HG03039 (cell line): ENCODE data around the gene SGMS1.

Experiments used
- ATAC-seq: cut with Tn5 transposase; IDR thresholded peaks from one replicate; pipeline ENCODE4 v1.9.1; 2021; ENCODE audit warnings: mild to moderate bottlenecking, moderate library complexity; ENCODE audit not compliant: unreplicated experiment

The SGMS1 gene

GRCh38 chr10:50636618-50637579 is 13.1 kb upstream of the SGMS1 start:
- ATAC-seq, result no peak

- no peak for ATAC-seq
These were observed 11.5 kb upstream of the SGMS1 start for GRCh38 chr10:50635286-50635685.

GRCh38 chr10:50634479-50634878 is 10.7 kb upstream of the SGMS1 start:
- no peak for ATAC-seq

- ATAC-seq, result no peak
These were observed 7.3 kb upstream of the SGMS1 start for GRCh38 chr10:50631052-50631451.

GRCh38 chr10:50629495-50630122 is 5.9 kb upstream of the SGMS1 start:
- ATAC-seq, result no peak

- no peak for ATAC-seq
These were observed 4.1 kb upstream of the SGMS1 start for GRCh38 chr10:50627896-50628295.

- no peak for ATAC-seq
These were observed 3.7 kb upstream of the SGMS1 start for GRCh38 chr10:50627443-50627842.

- ATAC-seq, result no peak
These were observed 1.9 kb upstream of the SGMS1 start for GRCh38 chr10:50625649-50626132.

- ATAC-seq, result peak; percentile 40
These were observed 1.2 kb upstream of the SGMS1 start for GRCh38 chr10:50624866-50625501.

GRCh38 chr10:50624413-50624865 is 683 bp upstream of the SGMS1 start:
- peak; percentile 58 for ATAC-seq

- peak; percentile 4 for ATAC-seq
These were observed 772 bp downstream of the SGMS1 start for GRCh38 chr10:50622706-50623662.

- peak; percentile 10 for ATAC-seq
These were observed 1.6 kb downstream of the SGMS1 start for GRCh38 chr10:50621968-50622705.

- no peak for ATAC-seq
These were observed 2.9 kb downstream of the SGMS1 start for GRCh38 chr10:50620899-50621298.

- ATAC-seq, result no peak
These were observed 3.9 kb downstream of the SGMS1 start for GRCh38 chr10:50619882-50620281.

GRCh38 chr10:50619166-50619565 is 4.6 kb downstream of the SGMS1 start:
- ATAC-seq, result no peak

GRCh38 chr10:50618624-50619023 is 5.1 kb downstream of the SGMS1 start:
- ATAC-seq, result no peak

- ATAC-seq, result no peak
These were observed 8.1 kb downstream of the SGMS1 start for GRCh38 chr10:50615658-50616057.

- no peak for ATAC-seq
These were observed 9.2 kb downstream of the SGMS1 start for GRCh38 chr10:50614444-50615137.
